ENCODE results near the gene CLCN5.

The CLCN5 gene

GRCh38 chrX:50097071-50097470 lies 174.7 kb downstream of the CLCN5 start:
- Histone ChIP-seq H3K9ac (ENCODE audit: low read length) (no peak overlapping the region), H3K36me3 (ENCODE audit: control insufficient read depth, insufficient read depth, low read length, severe bottlenecking) (no peaks in the 10 kb centered on the region), H3K27me3 (replicated peaks; ENCODE audit: control insufficient read depth, insufficient read depth, low read length) (peaks cover 5% of the 10 kb centered on the region), H3K9me3 (ENCODE audit: control insufficient read depth, low read length) (no peaks in the 10 kb centered on the region), H3K4me1 (ENCODE audit: control insufficient read depth, insufficient read depth, low read length) (no peaks in the 10 kb centered on the region), H3K4me3 (ENCODE audit: low read length) (no peak overlapping the region)
- DNase-seq (ENCODE audit: low read depth): no peak

- H3K4me3 ChIP-seq (ENCODE audit: low read length): no peak overlapping the region
- H3K9ac ChIP-seq (ENCODE audit: low read length): no peak overlapping the region
- H3K9me3 ChIP-seq (ENCODE audit: control insufficient read depth, low read length): no peaks in the 10 kb centered on the region
- DNase-seq (ENCODE audit: low read depth): no peak
- H3K36me3 ChIP-seq (ENCODE audit: control insufficient read depth, insufficient read depth, low read length, severe bottlenecking): no peaks in the 10 kb centered on the region
- H3K27me3 ChIP-seq (replicated peaks; ENCODE audit: control insufficient read depth, insufficient read depth, low read length): peaks cover 10% of the 10 kb centered on the region
- no peaks in the 10 kb centered on the region for H3K4me1 ChIP-seq (ENCODE audit: control insufficient read depth, insufficient read depth, low read length)
Measured at GRCh38 chrX:50098241-50098640, 175.8 kb downstream of the CLCN5 start.

GRCh38 chrX:50098749-50099148 lies 176.4 kb downstream of the CLCN5 start:
- Histone ChIP-seq H3K27me3 (replicated peaks; ENCODE audit: control insufficient read depth, insufficient read depth, low read length) (peaks cover 11% of the 10 kb centered on the region), H3K4me3 (ENCODE audit: low read length) (no peak overlapping the region), H3K4me1 (ENCODE audit: control insufficient read depth, insufficient read depth, low read length) (no peaks in the 10 kb centered on the region), H3K36me3 (ENCODE audit: control insufficient read depth, insufficient read depth, low read length, severe bottlenecking) (no peaks in the 10 kb centered on the region), H3K9ac (ENCODE audit: low read length) (no peak overlapping the region), H3K9me3 (ENCODE audit: control insufficient read depth, low read length) (no peaks in the 10 kb centered on the region)
- DNase-seq (ENCODE audit: low read depth): no peak

GRCh38 chrX:50099331-50099730 lies 176.9 kb downstream of the CLCN5 start:
- Histone ChIP-seq H3K4me1 (ENCODE audit: control insufficient read depth, insufficient read depth, low read length) (no peaks in the 10 kb centered on the region), H3K4me3 (ENCODE audit: low read length) (no peak overlapping the region), H3K27me3 (replicated peaks; ENCODE audit: control insufficient read depth, insufficient read depth, low read length) (peaks cover 11% of the 10 kb centered on the region), H3K9ac (ENCODE audit: low read length) (no peak overlapping the region), H3K9me3 (ENCODE audit: control insufficient read depth, low read length) (no peaks in the 10 kb centered on the region), H3K36me3 (ENCODE audit: control insufficient read depth, insufficient read depth, low read length, severe bottlenecking) (no peaks in the 10 kb centered on the region)
- DNase-seq (ENCODE audit: low read depth): no peak

- no peak overlapping the region for H3K4me3 ChIP-seq (ENCODE audit: low read length)
- no peaks in the 10 kb centered on the region for H3K36me3 ChIP-seq (ENCODE audit: control insufficient read depth, insufficient read depth, low read length, severe bottlenecking)
- H3K27me3 ChIP-seq (replicated peaks; ENCODE audit: control insufficient read depth, insufficient read depth, low read length): peaks cover 8% of the 10 kb centered on the region
- DNase-seq (ENCODE audit: low read depth): peak; percentile 20
- no peaks in the 10 kb centered on the region for H3K4me1 ChIP-seq (ENCODE audit: control insufficient read depth, insufficient read depth, low read length)
- H3K9ac ChIP-seq (ENCODE audit: low read length): no peak overlapping the region
- H3K9me3 ChIP-seq (ENCODE audit: control insufficient read depth, low read length): no peaks in the 10 kb centered on the region
Measured at GRCh38 chrX:50100188-50100587, 177.8 kb downstream of the CLCN5 start.

- Histone ChIP-seq H3K36me3 (ENCODE audit: control insufficient read depth, insufficient read depth, low read length, severe bottlenecking) (no peaks in the 10 kb centered on the region), H3K4me1 (ENCODE audit: control insufficient read depth, insufficient read depth, low read length) (no peaks in the 10 kb centered on the region), H3K4me3 (ENCODE audit: low read length) (no peak overlapping the region), H3K9ac (ENCODE audit: low read length) (no peak overlapping the region), H3K9me3 (ENCODE audit: control insufficient read depth, low read length) (no peaks in the 10 kb centered on the region), H3K27me3 (replicated peaks; ENCODE audit: control insufficient read depth, insufficient read depth, low read length) (peaks cover 13% of the 10 kb centered on the region)
- DNase-seq (ENCODE audit: low read depth): no peak
Measured at GRCh38 chrX:50103176-50103575, 180.8 kb downstream of the CLCN5 start.

GRCh38 chrX:50103866-50104566 lies 181.6 kb downstream of the CLCN5 start:
- Histone ChIP-seq H3K9ac (ENCODE audit: low read length) (no peak overlapping the region), H3K4me1 (ENCODE audit: control insufficient read depth, insufficient read depth, low read length) (no peaks in the 10 kb centered on the region), H3K36me3 (ENCODE audit: control insufficient read depth, insufficient read depth, low read length, severe bottlenecking) (no peaks in the 10 kb centered on the region), H3K27me3 (replicated peaks; ENCODE audit: control insufficient read depth, insufficient read depth, low read length) (peaks cover 13% of the 10 kb centered on the region), H3K9me3 (ENCODE audit: control insufficient read depth, low read length) (no peaks in the 10 kb centered on the region), H3K4me3 (ENCODE audit: low read length) (no peak overlapping the region)
- no peak for DNase-seq (ENCODE audit: low read depth)

- no peak for DNase-seq (ENCODE audit: low read depth)
- Histone ChIP-seq H3K36me3 (ENCODE audit: control insufficient read depth, insufficient read depth, low read length, severe bottlenecking) (no peaks in the 10 kb centered on the region), H3K27me3 (replicated peaks; ENCODE audit: control insufficient read depth, insufficient read depth, low read length) (peaks cover 13% of the 10 kb centered on the region), H3K4me1 (ENCODE audit: control insufficient read depth, insufficient read depth, low read length) (no peaks in the 10 kb centered on the region), H3K9ac (ENCODE audit: low read length) (no peak overlapping the region), H3K9me3 (ENCODE audit: control insufficient read depth, low read length) (no peaks in the 10 kb centered on the region), H3K4me3 (ENCODE audit: low read length) (no peak overlapping the region)
Measured at GRCh38 chrX:50106051-50106675, 183.8 kb downstream of the CLCN5 start.

- Histone ChIP-seq H3K4me1 (ENCODE audit: control insufficient read depth, insufficient read depth, low read length) (no peaks in the 10 kb centered on the region), H3K9ac (ENCODE audit: low read length) (no peak overlapping the region), H3K27me3 (replicated peaks; ENCODE audit: control insufficient read depth, insufficient read depth, low read length) (peaks cover 9% of the 10 kb centered on the region), H3K36me3 (ENCODE audit: control insufficient read depth, insufficient read depth, low read length, severe bottlenecking) (no peaks in the 10 kb centered on the region), H3K9me3 (ENCODE audit: control insufficient read depth, low read length) (no peaks in the 10 kb centered on the region), H3K4me3 (ENCODE audit: low read length) (no peak overlapping the region)
- no peak for DNase-seq (ENCODE audit: low read depth)
Measured at GRCh38 chrX:50107470-50107869, 185.1 kb downstream of the CLCN5 start.

GRCh38 chrX:50108264-50108663 lies 185.9 kb downstream of the CLCN5 start:
- no peak for DNase-seq (ENCODE audit: low read depth)
- Histone ChIP-seq H3K9me3 (ENCODE audit: control insufficient read depth, low read length) (no peaks in the 10 kb centered on the region), H3K27me3 (replicated peaks; ENCODE audit: control insufficient read depth, insufficient read depth, low read length) (peaks cover 6% of the 10 kb centered on the region)

GRCh38 chrX:50111742-50112141 lies 189.3 kb downstream of the CLCN5 start:
- Histone ChIP-seq H3K9me3 (ENCODE audit: control insufficient read depth, low read length) (no peaks in the 10 kb centered on the region), H3K27me3 (replicated peaks; ENCODE audit: control insufficient read depth, insufficient read depth, low read length) (peaks cover 10% of the 10 kb centered on the region), H3K4me1 (ENCODE audit: control insufficient read depth, insufficient read depth, low read length) (no peaks in the 10 kb centered on the region), H3K9ac (ENCODE audit: low read length) (no peak overlapping the region), H3K4me3 (ENCODE audit: low read length) (no peak overlapping the region), H3K36me3 (ENCODE audit: control insufficient read depth, insufficient read depth, low read length, severe bottlenecking) (no peaks in the 10 kb centered on the region)
- no peak for DNase-seq (ENCODE audit: low read depth)

More at GRCh38 chrX:50108264-50108663, 185.9 kb downstream of the CLCN5 start:
- H3K9ac ChIP-seq (ENCODE audit: low read length): no peak overlapping the region
- H3K36me3 ChIP-seq (ENCODE audit: control insufficient read depth, insufficient read depth, low read length, severe bottlenecking): no peaks in the 10 kb centered on the region
- no peaks in the 10 kb centered on the region for H3K4me1 ChIP-seq (ENCODE audit: control insufficient read depth, insufficient read depth, low read length)
- no peak overlapping the region for H3K4me3 ChIP-seq (ENCODE audit: low read length)

Data from adipocyte (in vitro differentiated cells).